ENCODE data around the gene PIK3R2.

PIK3R2 gene

DNA sequence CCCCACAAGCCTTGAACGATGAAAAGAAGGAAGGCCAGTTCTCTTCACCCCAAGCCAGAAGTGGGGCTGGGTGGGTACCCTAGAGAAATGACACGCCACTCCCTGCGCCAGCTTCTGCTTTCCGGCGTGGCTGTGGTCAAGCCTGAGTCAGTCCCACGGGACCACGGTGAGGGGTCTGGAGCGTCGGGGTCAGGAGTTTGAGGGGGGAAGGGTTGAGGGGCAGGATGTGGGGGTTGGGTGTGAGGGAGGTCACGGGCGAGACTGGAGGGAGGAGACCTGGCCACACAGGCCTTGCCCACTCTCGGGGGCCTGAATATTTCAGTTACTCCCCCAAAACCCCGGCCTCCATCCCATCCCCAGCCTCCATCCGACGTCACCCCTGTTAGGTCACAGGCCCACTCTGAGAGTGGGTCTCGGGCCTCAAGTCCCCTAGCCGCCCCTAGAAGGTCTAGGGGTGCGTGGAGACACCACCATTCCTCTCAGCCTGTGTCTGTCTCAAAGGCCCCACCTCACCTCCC, 20.1 kb downstream of the PIK3R2 start:
- DNase-seq (ENCODE audit: low read depth), result no peak

DNA sequence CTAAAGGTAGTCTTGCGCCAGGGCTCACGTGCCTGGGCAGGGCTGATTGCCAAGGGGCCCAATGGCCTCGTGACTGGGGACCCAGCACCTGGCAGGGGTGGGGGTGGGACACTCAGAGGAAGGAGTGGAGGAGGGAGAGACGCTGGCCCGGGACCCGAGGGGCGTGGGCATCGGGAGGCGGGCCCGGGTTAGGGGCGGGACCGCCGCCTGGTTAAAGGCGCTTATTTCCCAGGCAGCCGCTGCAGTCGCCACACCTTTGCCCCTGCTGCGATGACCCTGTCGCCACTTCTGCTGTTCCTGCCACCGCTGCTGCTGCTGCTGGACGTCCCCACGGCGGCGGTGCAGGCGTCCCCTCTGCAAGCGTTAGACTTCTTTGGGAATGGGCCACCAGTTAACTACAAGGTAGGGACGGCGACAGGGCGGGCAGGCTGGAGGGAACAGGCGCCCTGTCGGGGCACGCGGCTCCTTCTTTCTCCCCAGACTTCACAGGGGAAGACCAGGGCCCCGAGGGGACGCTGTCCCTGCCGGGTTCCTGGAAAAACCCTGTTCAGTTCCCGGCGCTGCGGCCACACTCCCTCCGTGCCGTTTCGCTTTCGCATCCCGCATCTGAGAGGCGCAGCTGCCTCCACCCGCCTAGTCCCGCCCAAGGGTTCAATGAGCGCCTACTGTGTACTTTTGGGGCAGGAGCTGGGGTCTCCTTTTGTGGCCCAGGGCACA, 20.8 kb downstream of the PIK3R2 start, which contains the start of gene IFI30:
IFI30 (plus strand) TSS at position 242 of the 717 bp plus-strand sequence; CDS start at position 271, 29 bp downstream.
- no peak for DNase-seq (ENCODE audit: low read depth)

DNA sequence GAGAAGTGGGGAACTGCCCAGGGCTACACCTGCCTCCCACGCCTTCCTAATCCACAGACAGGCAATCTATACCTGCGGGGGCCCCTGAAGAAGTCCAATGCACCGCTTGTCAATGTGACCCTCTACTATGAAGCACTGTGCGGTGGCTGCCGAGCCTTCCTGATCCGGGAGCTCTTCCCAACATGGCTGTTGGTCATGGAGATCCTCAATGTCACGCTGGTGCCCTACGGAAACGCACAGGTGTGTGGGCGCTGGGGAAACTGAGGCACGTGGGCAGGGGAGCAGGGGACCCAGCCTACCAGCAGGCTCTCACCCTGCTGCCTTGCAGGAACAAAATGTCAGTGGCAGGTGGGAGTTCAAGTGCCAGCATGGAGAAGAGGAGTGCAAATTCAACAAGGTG, 22.0 kb downstream of the PIK3R2 start:
- DNase-seq (ENCODE audit: low read depth), result no peak

DNA sequence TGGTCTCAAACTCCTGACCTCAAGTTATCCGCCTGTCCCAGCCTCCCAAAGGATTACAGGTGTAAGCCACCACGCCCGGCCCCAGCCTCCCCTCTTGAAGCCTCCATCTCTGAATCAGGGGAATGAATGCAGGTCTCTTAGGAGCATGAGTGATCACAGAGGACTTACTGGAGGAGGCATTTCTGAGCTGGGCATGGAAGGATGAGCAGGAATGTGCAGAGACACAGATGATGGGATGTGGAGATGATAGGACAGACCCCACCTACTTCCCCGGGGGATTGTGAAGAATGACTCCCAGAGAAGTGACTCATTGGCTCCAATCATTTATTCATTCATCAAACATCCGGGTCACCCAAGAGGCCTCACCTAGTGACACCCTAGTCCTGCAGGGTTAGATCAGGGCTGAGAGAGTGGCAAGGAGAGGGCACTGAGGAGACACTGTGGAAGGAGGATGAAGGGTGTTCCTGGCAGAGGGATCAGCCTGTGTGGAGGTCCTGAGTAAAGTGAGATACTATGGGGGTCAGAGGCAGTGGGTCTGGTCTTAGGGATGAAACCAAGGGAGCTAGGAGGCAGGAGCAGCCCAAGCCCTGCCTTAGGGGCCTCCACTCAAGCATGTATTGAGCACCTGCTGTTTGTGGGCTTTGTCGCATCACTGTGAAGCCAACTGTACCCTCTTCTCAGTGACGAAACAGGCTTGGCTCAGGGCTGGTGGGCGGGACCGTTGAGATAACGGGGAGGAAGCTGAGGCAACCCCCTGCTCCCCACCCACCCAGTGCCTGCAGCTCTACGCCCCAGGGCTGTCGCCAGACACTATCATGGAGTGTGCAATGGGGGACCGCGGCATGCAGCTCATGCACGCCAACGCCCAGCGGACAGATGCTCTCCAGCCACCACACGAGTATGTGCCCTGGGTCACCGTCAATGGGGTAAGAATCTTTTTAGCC, 23.7 kb downstream of the PIK3R2 start:
- DNase-seq (ENCODE audit: low read depth), result no peak

DNA sequence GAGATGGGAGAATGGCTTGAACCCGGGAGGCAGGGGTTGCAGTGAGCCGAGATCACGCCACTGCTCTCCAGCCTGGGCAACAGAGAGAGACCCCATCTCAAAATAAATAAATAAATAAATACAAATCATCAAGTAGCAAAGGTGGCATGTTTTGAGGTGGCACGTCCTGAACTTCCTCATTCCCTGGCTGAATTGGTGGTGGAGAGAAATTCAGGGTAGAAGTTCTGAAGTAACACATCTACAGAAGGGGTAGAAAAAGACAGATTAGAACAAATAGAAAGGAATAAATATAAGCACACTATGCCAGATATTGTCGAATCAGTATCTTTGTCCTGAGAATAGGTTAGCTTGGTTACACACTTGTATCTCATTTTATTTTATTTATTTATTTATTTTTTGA, 27.0 kb downstream of the PIK3R2 start:
- no peak for DNase-seq (ENCODE audit: low read depth)

DNA sequence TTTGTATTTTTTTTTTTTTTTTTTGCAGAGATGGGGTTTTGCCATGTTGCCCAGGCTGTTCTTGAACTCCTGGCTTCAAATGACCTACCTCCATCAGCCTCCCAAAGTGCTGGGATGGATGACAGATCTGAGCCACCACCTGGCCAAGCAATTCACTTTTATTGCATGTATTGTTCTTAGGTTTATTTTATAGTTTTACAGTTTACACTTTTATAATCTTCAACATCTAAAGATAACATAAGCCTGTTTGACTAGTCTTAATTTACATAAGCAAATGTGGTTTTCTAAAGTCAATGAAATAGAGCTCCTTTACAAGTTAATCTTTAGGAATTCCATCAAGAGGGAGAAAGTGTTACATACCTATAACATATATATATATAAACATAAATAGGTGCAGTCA, 30.6 kb downstream of the PIK3R2 start:
- no peak for DNase-seq (ENCODE audit: low read depth)

DNA sequence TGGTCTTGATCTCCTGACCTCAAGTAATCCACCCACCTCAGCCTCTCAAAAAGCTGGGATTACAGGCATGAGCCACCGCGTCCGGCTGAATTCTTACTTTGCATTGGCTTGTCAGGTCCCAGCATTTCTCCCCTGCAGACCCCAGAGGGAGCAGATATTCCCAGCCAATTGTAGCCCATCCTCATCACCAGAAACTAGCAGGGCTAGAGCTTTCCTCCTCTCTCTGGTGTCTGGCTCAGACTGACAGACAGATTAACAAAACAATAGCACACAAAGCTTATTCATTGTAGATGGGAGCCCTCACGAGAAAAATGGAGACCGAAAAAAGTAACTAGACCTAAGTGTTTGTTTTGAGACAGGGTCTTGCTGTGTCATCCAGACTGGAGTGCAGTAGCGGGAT, 32.6 kb downstream of the PIK3R2 start:
- no peak for DNase-seq (ENCODE audit: low read depth)

DNA sequence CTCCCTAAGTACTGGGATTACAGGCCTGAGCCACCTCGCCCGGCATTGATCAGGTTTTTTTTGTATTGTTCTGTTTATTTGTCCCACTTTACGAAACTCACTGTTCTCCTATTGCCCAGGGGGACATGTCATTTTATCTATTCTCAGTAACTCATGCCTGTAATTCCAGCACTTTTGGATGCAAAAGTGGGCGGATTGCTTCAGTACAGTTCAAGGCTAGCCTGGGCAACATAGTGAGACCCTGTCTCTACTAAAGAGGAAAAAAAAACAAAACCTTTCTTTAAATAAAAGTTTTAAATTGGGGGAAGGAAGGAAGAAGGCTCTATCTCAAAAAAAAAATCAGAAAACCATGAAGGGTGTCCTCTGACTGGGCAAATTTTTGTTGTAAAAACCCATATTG, 37.3 kb downstream of the PIK3R2 start:
- DNase-seq (ENCODE audit: low read depth), result no peak

DNA sequence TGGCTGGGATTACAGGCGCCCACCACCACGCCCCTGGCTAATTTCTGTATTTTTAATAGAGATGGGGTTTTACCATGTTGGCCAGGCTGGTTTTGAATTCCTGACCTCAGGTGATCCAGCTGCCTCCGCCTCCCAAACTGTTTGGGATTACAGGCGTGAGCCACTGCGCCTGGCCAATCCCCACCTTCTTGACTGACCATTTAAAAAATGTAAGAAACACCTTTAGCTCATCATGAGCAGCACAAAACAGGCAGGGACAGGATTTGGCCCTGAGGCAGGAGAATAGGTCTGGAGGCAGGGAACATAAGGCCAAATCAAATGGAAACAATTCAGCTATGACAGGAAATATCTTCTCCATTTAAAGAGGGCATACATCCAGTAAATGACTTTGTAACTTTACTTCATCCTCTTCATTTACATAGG, 38.7 kb downstream of the PIK3R2 start:
- no peak for DNase-seq (ENCODE audit: low read depth)

DNA sequence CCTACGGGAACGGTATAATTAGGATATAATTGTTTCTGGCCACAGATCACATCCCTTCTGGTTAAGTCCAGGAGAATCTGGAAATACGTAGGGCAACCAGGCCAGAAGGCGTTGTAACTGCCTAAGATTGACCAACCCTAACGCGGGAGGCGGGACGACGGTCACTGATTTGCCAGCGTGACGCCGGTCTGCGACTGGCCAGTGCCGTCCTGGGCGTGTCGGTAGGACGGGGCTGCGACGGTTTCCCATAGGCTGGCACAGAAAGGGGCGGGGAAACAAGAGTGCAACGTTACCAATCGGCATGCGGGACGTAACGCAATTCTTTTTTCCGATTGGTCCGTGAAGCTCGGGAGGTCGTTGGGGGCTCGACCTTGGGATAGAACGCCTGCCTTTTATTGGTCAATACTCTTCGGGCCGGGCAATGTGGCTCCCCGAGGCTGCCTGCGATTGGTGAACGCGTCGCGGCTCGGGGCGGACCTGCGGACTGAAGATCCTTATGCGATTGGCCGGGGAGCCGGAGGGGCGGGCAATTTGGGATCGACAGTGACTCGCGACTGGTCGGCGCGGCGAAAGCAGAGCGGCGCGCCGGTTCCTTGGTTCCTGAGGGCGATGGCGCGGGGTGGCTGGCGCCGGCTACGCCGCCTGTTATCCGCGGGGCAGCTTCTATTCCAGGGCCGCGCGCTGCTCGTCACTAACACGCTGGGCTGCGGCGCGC, 39.9 kb downstream of the PIK3R2 start, which contains the start of gene MPV17L2:
MPV17L2 (plus strand) TSS at position 546 of the 715 bp plus-strand sequence; CDS start at position 610, 64 bp downstream.
- DNase-seq (ENCODE audit: low read depth), result peak; percentile 97

DNA sequence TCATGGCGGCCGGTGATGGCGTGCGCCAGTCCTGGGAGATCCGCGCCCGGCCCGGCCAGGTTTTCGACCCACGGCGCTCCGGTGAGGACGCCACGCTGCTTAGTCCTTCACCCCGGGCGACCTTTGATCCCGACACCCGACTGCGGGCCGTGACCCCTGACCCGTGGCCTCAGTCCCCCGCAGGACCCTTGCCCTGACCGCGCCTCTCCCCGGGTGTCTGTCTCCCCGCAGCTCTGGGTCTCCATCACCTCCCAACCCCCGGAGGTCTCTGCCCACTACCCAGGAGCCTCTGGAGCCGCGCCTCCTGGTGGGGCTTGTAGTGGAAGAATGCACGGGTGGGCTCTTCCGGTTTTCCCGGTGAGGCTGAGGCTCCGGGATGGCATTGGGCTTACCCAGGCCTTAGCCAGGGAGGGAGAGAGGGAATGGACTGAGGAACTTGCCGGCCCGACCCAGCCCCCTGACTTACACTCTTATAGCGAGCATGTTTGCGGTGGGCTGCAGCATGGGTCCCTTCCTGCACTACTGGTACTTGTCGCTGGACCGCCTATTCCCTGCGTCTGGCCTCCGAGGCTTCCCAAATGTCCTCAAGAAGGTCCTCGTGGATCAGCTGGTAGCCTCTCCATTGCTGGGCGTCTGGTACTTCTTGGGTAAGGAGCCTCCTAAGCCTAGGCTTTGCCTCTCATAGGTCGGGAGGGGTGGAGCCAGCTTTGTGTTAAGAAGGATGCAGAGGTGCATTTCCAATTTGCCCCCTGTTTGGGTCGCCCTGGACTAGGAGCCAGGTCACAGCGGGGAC, 40.6 kb downstream of the PIK3R2 start:
- no peak for DNase-seq (ENCODE audit: low read depth)

DNA sequence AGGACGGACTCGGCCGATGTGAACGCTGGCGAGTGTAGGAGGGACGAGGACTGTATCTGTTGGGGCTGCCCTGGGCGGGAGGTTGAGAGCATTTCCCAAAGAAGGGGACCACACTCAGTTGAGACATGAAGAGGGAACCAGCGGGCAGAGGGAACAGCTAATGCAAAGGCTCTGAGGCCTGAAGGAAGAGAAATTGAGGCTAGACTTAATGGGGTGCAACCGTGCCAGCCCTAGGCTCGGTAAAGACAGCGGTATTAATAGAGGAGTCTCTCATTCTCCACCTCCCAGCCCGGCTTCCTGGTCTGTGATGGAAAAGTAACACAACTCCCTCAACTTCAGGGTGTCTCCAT, 41.2 kb downstream of the PIK3R2 start:
- DNase-seq (ENCODE audit: low read depth), result no peak

DNA sequence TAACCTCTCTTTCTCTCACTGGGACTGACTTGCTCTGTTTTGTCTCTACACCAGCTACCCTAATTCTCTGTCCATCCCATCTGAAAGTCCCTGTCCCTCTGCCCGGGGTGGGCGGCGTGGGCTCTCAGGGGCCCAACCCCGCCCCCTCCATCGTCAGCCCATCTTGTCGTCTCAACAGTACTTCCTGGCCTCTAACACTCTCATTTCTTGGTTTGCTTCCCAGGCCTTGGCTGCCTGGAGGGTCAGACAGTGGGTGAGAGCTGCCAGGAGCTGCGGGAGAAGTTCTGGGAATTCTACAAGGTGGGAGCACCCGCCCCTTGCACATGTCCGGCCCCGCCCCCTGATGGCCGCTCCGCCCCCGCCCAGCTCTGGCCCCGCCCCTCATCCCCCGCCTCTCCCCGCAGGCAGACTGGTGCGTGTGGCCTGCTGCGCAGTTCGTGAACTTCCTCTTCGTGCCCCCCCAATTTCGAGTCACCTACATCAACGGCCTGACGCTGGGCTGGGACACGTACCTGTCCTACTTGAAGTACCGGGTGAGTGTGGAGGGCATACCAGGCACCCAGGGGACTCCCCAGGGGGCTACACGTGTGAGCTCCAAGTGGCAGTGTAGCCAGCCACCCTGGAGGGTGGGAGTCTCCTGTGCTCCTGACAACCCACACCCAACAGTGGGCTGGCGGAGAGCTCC, 41.7 kb downstream of the PIK3R2 start:
- DNase-seq (ENCODE audit: low read depth), result no peak

DNA sequence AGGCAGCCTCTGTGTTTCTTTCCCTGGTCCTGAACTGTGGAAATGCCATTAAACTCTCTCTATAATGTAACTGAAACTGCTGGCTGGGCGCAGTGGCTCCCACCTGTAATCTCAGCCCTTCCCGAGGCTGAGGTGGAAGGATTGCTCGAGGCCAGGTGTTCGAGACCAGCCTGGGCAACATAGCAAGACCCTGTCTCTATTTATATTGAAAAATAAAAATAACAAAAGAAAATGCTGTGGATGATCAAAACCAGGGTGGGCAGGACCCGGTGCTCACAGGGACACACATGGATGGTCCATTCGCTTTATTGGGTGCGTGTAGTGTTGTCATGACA, 43.5 kb downstream of the PIK3R2 start:
- no peak for DNase-seq (ENCODE audit: low read depth)

DNA sequence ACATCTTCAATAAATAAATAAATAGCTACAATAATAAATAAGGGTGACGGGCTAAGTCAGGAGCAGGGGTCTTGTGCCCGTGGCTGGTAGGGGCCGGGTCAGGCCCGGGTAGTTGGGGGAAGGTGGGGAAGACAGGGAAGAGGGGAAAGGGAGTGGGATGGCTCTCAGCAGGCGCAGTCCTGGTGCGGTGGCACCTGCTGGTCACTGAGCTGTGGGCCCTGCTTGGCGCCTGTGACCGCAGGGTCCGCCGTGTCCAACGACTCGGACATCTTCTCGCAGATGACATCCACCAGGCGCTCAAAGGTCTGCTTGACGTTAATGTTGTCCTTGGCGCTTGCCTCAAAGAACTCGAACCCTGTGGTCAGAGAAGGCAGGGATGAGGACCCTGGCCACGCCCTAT, 44.3 kb downstream of the PIK3R2 start:
- no peak for DNase-seq (ENCODE audit: low read depth)

DNA sequence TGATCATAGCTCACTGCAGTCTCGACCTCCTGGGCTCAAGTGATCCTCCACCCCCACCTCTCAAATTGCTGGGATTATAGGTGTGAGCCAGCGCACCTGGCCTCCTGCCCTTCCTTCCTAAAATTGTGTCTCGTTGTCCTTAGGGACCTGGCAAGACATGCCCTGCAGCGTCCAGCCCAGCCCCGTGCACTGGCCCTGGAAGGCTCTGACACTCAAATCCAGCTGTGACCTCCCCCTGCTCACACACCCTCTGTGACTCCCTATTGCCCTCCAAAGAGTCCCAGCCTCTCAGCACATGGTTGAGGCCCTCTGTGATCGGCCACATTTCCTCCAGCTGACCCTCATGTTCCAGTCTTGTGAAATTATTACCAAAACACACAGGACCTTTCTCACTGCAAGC, 45.0 kb downstream of the PIK3R2 start:
- no peak for DNase-seq (ENCODE audit: low read depth)

DNA sequence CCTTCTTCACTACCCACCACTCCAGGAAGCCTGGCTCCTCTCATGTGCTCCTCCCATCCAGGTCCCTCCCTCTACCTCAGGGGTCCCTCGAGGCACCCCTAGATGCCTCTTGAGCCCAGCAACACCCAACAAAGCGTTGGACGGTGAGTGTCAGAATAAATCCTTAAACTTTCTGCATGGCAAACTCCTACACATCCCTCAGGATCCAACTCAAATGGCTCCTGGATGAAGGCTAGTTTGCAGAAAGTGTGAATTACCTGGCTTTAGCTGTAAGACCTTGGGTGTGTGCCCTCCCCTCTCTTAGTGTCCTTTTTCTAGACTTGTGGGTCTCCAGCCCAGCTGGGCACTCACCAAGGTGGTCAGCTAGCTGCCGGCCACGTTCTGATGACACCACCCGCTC, 45.4 kb downstream of the PIK3R2 start:
- no peak for DNase-seq (ENCODE audit: low read depth)

DNA sequence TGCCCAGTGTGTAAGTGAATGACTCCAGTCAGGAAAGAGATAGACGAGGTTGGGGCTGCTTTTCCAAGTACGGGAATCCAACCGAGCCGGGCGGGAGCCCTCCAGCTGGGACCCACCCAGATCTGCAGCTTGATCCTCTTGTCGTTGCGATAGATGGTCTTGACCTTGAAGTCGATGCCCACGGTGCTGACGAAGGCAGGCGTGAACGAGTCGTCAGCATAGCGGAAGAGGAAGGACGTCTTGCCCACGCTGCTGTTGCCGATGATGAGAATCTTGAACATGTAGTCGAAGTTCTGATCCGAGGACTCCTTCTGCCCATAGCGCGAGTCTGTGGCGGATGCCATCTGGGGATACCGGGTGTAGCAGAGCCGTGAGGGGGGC, 49.4 kb downstream of the PIK3R2 start:
- no peak for DNase-seq (ENCODE audit: low read depth)

DNA sequence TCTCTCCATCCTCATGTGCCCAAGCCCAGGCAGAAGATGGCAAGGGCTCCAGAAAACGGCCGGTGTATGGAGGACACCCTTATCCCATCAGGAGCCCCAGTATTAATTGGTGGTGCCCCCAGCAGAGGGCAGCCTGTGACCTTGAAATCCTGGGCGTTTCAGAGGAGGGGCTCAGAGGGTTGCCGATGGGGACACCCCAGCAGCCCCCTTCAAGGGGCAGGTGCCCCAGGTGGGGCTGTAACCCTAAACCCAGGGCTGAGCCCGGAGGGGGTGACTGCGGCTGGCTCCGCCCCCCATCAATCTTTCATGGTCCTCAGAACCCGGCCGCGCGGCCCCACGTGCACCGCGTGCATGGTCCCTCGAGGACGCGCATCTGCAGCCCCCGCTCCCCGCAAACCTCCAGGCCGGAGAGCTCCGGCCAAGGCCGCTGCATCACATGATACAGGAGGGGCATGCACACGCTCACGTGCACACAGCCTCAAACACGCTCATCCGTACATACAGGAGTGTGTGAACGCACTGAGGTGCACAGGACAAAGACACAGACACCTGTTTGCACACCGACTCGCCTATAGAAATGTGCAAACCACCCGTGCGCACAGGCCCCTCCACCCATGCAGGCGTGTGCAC, 49.9 kb downstream of the PIK3R2 start:
- no peak for DNase-seq (ENCODE audit: low read depth)

DNA sequence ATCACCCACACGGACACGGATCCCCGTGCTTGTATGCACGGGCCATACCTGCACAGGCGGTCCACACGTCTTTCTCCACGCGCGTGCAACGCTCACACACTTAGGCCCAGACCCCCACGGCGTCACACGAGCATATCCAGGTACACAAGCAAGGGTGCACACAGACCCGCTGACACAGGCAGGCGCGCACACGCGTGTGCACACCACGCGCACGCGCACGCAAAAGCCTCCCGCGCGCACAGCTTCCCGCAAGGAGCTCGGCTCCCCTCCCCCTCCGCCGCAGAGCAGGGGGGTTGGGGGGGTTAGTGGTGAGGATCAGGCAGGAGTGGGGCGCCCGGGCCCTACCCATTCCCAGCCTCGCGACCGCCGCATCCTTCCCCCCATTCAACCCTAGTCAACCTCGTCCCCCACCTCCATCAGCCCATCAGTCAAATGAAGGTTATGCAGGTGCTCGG, 50.5 kb downstream of the PIK3R2 start:
- no peak for DNase-seq (ENCODE audit: low read depth)

Measured in activated gamma-delta T cell treated with anti-CD3 and anti-CD28 coated beads, Interleukin-2, amount 50 U/mL, for 16 hours (primary cell).